Ammon's horn (tissue), 1 donor: ENCODE data around the gene GGTA1.
"Not testable (repeated sequence)": the region's sequence is repeated elsewhere in the genome, so short reads cannot be mapped to it uniquely, and the experiment has no call there.

Source experiments
- DNase-seq: peaks from one replicate; pipeline ENCODE4 v3.0.0-alpha.2; 2016; ENCODE audit warnings: low spot score

GGTA1 gene

DNA sequence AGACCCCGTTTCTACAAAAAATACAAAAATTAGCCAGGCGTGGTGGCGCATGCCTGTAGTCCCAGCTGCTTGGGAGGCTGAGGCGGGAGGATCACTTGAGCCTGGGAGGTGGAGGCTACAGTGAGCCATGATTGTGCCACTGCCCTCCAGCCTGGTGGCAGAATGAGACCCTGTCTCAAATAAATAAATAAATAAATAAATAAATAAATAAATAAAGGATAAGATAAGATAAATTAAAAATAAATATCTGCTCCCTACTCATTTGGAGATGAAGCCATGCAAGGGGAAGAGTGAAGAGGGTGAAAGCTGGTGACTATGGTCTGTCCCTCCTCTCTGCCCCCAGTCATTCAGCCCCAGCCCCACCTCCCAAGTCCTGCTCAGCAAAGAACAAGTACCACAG is 41.2 kb downstream of the GGTA1 start:
- DNase-seq: not testable (repeated sequence)

GRCh38 chr9:121455527-121456239 is 44.0 kb downstream of the GGTA1 start:
- no peak for DNase-seq

DNA sequence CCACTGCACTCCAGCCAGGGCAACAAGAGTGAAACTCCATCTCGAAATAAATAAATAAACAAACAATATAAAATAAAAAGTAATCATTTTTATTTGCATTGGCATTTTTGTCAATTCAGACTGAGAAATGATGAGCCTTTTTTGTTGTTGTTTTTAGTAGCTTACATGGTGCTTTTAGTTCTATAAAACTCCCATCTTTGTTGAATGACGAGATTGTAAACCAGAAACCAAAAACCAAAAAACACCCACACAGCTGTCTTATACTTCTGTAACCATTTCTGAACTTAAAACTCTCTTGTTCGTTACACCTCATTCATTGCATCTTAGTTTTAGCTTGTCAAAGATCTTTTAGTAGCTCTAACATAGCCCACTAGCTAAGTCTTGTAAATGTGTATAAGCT is 44.7 kb downstream of the GGTA1 start:
- no peak for DNase-seq

- no peak for DNase-seq
Measured at GRCh38 chr9:121453232-121453892, 46.3 kb downstream of the GGTA1 start.

GRCh38 chr9:121452085-121452484 is 47.6 kb downstream of the GGTA1 start:
- DNase-seq: no peak

DNA sequence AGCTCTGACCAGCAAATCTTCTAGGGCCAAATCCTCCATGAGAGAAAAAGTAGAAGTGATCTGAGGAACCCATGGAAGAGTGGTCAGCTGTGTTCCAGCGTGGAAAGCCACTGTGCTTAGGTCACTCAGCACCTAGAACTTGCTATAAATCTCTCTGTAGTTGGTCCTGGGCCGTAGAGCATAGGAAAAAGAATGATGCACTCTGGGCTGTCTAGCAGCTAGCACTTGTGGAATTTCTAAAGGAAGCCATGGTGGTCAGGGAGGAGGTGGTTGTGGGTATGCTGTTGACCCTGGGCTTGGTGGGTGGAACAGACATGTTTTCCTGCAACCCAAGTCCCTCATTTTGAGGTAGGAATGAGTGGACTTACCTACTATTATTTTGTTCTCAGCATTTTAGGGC is 48.1 kb downstream of the GGTA1 start:
- no peak for DNase-seq

- DNase-seq: no peak
Measured at GRCh38 chr9:121450241-121450640, 49.4 kb downstream of the GGTA1 start.

GRCh38 chr9:121449786-121450185 is 49.9 kb downstream of the GGTA1 start:
- no peak for DNase-seq

GRCh38 chr9:121447321-121447834 is 52.3 kb downstream of the GGTA1 start:
- DNase-seq: no peak

DNA sequence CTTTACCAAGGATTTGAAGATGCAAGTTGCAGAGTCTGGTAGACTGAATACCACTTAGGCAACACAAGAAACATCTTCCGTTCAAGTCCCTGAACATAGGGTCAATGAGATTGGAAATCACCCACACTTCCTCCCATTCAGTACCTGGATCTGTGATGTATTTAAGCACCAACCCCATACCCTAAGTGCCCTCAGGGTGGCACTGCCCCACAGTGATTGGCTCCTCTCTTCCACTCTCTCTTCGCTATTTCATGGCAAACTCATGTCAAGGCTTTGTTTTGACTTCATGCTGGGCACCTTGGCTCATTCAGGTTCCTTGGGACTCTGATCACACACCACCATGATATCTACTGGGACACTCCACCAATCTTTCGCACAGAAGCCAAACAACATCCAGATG is 53.7 kb downstream of the GGTA1 start:
- DNase-seq: no peak

DNA sequence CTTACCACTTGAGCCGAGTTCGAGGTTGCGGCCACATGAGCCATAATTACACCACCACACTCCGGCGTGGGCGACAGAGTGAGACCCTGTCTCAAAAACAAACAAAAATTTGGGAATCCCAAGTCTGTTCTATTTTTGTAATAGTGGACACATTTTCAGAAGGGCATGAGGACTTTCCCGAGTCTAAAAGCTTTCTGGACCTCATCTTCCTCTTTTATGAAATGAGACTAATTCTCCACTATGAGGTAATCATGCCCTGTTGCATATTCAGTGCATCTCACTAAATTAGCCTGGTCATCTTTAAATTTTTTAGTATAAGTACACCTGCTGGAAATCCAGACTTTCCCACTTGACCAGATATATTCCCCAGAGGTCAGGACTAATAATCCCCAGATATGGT is 55.7 kb downstream of the GGTA1 start:
- no peak for DNase-seq

DNA sequence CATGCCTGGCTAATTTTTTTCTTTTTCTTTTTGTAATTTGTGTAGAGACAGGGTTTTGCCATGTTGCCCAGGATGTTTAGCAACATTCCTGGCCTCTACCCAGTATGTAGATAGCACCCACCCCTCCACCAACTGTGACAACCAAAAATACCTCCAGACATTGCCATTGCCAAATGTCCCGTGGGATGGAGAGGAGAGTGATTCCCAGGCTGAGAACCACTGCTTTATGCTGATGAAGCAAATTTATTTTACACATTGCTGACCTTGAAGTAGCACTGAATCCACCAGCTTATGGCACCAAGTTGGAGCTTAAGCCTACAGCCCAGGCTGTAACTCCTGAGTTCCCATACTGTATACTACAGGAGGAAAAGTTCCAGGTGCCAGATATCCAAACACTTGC is 58.5 kb downstream of the GGTA1 start:
- peak; percentile 47 for DNase-seq

DNA sequence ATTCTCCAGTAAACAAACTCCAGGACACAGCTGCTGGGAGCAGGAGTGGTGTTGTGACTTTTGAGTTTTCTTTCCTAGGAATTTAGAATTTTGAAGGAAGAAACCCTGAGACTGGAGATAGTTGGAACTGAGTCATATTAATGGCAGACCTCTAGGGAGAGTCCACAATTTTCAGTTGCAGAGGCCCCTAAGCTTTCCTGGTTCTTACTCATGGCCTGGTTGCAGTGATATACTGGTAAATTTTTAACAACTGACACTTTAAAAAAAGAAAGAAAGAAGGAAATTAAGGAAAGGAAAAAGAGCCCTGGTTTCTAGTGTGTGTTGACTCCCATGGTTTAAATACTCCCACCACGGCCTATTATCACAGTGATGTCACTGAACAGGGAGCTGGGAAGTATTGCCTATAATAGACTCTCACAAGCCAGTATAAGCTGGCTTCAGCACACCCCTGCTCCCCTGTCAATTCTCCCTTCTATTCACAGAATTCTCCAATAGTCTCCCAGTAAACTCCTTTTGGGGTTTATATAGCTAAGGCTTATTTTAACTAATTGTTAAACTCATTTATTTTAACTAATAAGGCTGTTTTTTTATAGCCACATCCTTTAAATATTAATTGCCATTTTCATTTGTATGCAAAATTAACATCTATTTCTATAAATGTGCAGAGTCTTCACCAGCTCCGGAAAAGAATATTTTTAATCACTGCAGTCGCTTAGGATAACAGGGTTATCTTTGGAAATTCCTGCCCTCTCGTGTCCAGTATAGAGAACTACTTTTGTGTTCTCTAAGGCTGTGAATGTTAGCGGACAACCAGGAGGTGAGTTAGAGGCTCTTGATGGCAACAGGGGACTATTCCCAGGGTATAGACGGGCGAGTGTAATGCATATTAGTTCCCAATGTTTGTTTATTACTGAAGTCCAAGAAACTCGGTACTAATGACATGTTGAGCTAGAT is 59.7 kb downstream of the GGTA1 start:
- no peak for DNase-seq

DNA sequence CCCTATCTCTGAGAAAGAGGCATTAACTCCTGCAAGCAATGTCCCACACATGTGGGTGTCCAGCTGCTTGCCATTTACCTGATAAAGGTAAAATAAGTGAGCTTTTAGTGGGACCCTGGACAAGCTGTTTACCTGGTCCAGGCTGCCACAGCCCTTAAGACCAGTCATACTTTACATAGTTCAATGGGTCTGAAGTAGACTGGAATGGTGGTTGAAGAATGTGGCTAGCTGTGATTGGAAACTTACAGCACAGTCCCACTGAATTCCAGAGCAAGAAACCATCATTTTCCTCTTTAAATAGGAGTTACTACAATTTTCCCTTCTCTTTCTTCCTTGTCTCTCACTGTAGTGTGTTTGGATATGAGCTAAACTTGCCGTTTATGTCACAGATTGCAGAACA is 60.6 kb downstream of the GGTA1 start:
- no peak for DNase-seq

DNA sequence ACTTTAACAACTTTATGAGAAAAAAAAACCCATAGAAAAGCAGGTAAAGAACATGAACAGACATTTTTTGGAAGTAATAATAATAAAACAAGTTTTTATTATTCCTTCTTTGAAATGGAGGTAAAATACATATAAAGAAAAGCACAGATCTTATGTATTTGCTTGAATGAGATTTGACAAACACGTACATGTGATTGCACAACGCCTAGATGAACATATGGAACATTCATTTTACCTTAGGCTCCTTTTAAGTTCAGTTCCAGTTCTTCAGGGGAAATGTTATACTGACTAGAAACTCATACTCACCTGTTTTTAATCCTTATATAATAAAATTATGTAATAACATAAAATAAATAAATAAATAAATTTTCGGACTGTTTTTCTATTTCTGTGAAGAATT is 61.8 kb downstream of the GGTA1 start:
- DNase-seq: no peak

DNA sequence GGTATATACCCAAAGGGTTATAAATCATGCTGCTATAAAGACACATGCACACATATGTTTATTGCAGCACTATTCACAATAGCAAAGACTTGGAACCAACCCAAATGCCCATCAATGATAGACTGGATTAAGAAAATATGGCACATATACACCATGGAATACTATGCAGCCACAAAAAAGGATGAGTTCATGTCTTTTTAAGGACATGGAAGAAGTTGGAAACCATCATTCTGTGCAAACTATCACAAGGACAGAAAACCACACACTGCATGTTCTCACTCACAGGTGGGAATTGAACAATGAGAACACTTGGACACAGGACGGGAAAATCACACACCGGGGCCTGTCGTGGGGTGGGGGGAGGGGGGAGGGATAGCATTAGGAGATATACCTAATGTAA is 62.6 kb downstream of the GGTA1 start:
- DNase-seq: not testable (repeated sequence)

GRCh38 chr9:121434969-121435368 is 64.7 kb downstream of the GGTA1 start:
- no peak for DNase-seq

DNA sequence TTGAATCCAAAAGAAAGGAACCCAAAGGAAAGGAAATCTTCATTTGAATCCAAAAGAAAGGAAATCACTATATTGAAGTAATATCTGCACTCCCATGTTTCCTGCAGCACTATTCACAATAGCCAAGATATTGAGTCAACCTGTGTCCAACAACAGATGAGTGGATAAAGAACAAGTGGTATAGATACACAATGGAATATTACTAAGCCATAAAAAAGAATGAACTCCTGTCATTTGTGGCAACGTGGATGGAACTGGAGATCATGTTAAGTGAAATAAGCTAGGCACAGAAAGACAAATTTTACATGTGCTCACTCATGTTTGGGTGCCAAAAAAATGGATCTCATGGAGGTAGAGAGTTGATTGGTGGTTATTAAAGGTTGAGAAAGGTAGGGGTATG is 71.7 kb downstream of the GGTA1 start:
- no peak for DNase-seq

DNA sequence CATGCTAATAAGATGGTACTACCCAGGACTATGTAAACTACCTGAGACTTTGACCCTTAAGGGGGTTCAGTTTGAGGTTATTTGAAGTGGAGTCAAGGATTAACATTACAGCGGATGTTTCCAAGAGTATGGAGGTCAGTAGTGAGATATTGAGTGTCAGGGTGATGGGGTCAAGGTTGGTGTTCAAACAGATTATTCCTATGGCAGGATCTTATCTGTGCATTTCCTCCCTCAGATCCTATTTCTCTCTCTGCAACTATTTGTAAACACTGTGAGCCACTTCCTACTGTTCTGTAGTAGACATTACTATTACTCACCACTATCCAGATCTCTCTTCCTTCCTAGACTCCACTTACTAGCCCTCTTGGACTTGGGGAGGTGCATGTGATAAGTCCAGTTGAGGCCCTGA is 75.6 kb downstream of the GGTA1 start:
- DNase-seq: no peak

DNA sequence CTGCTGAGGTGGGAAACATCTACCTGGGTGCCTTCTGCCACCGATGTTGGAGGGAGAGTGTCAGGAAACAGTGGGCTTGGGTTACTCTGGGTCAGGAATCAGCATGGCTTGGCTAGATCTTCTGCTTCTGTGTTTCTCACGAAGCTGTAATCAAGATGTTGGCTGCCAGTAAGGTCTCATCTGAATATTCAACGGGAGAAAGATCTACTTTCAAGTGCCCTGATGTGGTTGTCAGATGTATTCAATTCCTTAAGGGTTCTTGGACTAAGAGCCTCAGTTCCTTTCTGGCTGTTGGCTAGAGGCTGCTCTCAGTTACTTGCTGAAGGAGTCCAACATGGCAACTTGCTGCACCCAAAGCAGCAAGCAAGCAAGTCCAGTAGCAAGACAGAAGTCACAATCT is 87.7 kb downstream of the GGTA1 start:
- no peak for DNase-seq

DNA sequence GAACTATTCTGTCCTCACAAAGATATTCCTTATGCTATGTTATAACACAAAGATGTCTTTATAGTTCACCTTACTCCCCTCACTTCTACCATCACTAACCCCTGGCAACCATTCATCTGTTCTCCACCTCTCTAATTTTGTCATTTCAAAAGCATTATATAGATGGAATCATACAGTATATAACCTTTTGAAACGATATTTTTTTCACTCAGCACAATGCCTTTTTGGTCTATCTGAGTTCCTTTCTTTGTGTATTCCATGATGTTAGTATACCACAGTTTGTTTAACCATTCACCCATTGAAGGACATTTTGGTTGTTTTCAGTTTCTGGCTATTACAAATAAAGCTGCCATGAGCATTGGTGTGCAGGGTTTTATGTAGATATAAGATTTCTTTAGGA is 93.7 kb downstream of the GGTA1 start:
- no peak for DNase-seq
